ENCODE data around the gene AKR1C4. TPM values are rescaled to one million over a fixed set of nuclear protein-coding genes. Genes with fewer than 3 reads are reported as not detected.

The AKR1C4 gene
- total RNA-seq, 1 experiment from 2014 or later, result not detected

DNA sequence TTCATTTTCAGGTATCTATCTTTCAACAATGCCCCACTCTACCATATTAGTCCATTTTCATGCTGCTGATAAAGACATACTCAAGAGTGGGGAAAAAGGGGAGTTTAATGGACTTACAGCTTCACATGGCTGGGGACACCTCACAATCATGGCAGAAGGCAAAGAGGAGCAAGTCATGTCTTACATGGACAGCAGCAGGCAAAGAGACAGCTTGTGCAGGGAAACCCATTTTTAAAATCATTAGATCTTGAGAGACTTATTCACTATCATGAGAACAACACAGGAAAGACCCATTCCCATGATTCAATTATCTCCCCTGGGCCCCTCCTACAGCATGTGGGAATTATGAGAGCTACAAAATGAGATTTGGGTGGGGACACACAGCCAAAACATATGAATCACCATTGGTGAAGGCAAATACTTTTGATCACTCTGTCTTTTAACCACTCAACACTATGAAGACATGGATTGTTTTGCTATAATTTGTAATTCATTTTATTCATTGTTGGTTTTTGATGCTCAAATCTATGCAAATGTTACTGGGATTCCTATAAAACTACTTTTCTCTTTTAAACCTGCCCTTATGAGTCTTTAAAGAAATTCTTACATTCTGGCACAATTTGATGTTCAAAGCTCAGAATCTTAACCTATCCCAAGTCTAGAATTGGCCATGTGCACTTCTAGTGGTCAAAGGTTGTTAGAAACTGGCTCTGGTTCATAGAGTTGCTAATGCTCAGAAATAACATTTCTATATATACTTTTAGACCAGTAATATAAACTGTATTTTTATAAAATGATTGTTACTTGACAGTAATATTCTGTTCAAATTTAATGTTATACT is 15.3 kb downstream of the AKR1C4 start:
- H3K79me1 ChIP-seq (ENCODE audit: insufficient read depth, low read depth, low read length, poor library complexity, severe bottlenecking), result no peaks in the 10 kb centered on the region
- H2BK120ac ChIP-seq (ENCODE audit: low read depth, low read length, poor library complexity, severe bottlenecking), result no peak overlapping the region
- H3K9ac ChIP-seq (ENCODE audit: extremely low read depth, insufficient read length, low read length), result no peak overlapping the region
- H4K8ac ChIP-seq (replicated peaks; ENCODE audit: insufficient read length, low read depth, low read length), result no peak overlapping the region
- H4K5ac ChIP-seq (ENCODE audit: insufficient read length, low read depth, low read length), result no peak overlapping the region
- H2BK20ac ChIP-seq (ENCODE audit: low read depth, low read length, poor library complexity, severe bottlenecking), result no peak overlapping the region
- H3K23ac ChIP-seq (ENCODE audit: insufficient read length, low read depth, low read length), result no peak overlapping the region
- no peak overlapping the region for H2AFZ ChIP-seq (ENCODE audit: low read length)
- no peak overlapping the region for H3K56ac ChIP-seq (ENCODE audit: insufficient read length, low read depth, low read length)
- DNase-seq, result no peak
- no peak overlapping the region for H2BK12ac ChIP-seq (ENCODE audit: insufficient read length, low read depth, low read length)
- H3K36me3 Mint-ChIP-seq (ENCODE audit: insufficient read depth in 1 of 3, low read depth in 3 of 3), result peaks cover 3 to 8% (median 5%) of the 10 kb centered on the region in 3 experiments; a peak in 5 of 7 replicates
- TF ChIP-seq, protein P1, sequence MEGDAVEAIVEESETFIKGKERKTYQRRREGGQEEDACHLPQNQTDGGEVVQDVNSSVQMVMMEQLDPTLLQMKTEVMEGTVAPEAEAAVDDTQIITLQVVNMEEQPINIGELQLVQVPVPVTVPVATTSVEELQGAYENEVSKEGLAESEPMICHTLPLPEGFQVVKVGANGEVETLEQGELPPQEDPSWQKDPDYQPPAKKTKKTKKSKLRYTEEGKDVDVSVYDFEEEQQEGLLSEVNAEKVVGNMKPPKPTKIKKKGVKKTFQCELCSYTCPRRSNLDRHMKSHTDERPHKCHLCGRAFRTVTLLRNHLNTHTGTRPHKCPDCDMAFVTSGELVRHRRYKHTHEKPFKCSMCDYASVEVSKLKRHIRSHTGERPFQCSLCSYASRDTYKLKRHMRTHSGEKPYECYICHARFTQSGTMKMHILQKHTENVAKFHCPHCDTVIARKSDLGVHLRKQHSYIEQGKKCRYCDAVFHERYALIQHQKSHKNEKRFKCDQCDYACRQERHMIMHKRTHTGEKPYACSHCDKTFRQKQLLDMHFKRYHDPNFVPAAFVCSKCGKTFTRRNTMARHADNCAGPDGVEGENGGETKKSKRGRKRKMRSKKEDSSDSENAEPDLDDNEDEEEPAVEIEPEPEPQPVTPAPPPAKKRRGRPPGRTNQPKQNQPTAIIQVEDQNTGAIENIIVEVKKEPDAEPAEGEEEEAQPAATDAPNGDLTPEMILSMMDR (conservative IDR thresholded peaks at IDR 0.05), result no peak
- no peaks in the 10 kb centered on the region for H4K20me1 ChIP-seq (ENCODE audit: control insufficient read depth, insufficient read depth, insufficient read length)
- H3T11ph ChIP-seq (ENCODE audit: low read length), result no peak overlapping the region
- H3K18ac ChIP-seq (ENCODE audit: insufficient read length, low read depth, low read length), result no peak overlapping the region
- H3K4me3 Mint-ChIP-seq, result no peak overlapping the region
- no peak overlapping the region for H2BK15ac ChIP-seq (ENCODE audit: low read depth, low read length)
- H3K79me2 ChIP-seq (ENCODE audit: insufficient read depth, low read length), result no peaks in the 10 kb centered on the region
- no peak overlapping the region for H3K14ac ChIP-seq (ENCODE audit: insufficient read depth, low read length)
- no peaks in the 10 kb centered on the region for H3K23me2 ChIP-seq (ENCODE audit: insufficient read length, low read depth, low read length, poor library complexity, severe bottlenecking)
- H4K91ac ChIP-seq (ENCODE audit: insufficient read length, low read depth, low read length), result no peak overlapping the region
- H3K27ac ChIP-seq (ENCODE audit: insufficient read length, low read depth, low read length), result no peak overlapping the region
- H3K4me1 ChIP-seq (ENCODE audit: insufficient read depth, low read length), result no peaks in the 10 kb centered on the region
- H3K27ac Mint-ChIP-seq, result no peak overlapping the region
- H3K4me1 Mint-ChIP-seq, result no peaks in the 10 kb centered on the region
- no peaks in the 10 kb centered on the region for H3K27me3 Mint-ChIP-seq (ENCODE audit: low read depth)
- no peaks in the 10 kb centered on the region for H3K9me3 ChIP-seq (ENCODE audit: control insufficient read depth, low read depth, low read length)
- H2BK5ac ChIP-seq (ENCODE audit: insufficient read length, low read length), result no peak overlapping the region
- H3K27me3 ChIP-seq (ENCODE audit: insufficient read depth, low read length), result no peaks in the 10 kb centered on the region
- H3K4me2 ChIP-seq (ENCODE audit: insufficient read depth, insufficient read length, low read length), result no peak overlapping the region
- H3K9me3 Mint-ChIP-seq, result peaks cover 50 to 64% of the 10 kb centered on the region in 2 experiments
- no peak overlapping the region for H2AK5ac ChIP-seq (ENCODE audit: insufficient read length, low read length)
- no peak overlapping the region for H3K4ac ChIP-seq (ENCODE audit: low read depth, low read length)

Measured in H9 (cell line).